DND-41 (cell line): Measurements from ENCODE around the gene HS3ST5.

Experiments
- ATAC-seq: fragments of 200-7000 bp; cut with Tn5 transposase; 3 replicates; pipeline ENCODE4 v1.9.1; 2021; ENCODE audit warnings: low read depth; ENCODE audit not compliant: insufficient read depth
- DNase-seq: peaks from one replicate; pipeline ENCODE4 v3.0.0-alpha.2; 2020
- H2AFZ ChIP-seq: 2 replicates; pipeline ENCODE4 v1.6.0; 2012; ENCODE audit warnings: low read depth, low read length
- H3K27ac ChIP-seq: 2 replicates; pipeline ENCODE4 v1.5.1; 2012; ENCODE audit warnings: low read length, inconsistent platforms
- H3K27me3 ChIP-seq: fragments of 200-600 bp; sonication (generic); 2 replicates; pipeline ENCODE4 v1.6.0; 2012; ENCODE audit warnings: low read length, mild to moderate bottlenecking, inconsistent platforms; ENCODE audit not compliant: insufficient read depth, poor library complexity
- H3K36me3 ChIP-seq: 2 replicates; pipeline ENCODE4 v1.5.1; 2012; ENCODE audit warnings: low read length, inconsistent platforms; ENCODE audit not compliant: insufficient read depth
- H3K4me1 ChIP-seq: 2 replicates; pipeline ENCODE4 v1.5.1; 2012; ENCODE audit warnings: mild to moderate bottlenecking, low read length; ENCODE audit not compliant: insufficient read depth
- H3K4me2 ChIP-seq: 2 replicates; pipeline ENCODE4 v1.6.0; 2012; ENCODE audit warnings: mild to moderate bottlenecking, moderate library complexity, low read length, inconsistent platforms; ENCODE audit not compliant: insufficient read depth
- H3K4me3 ChIP-seq, 2 experiments: fragments of 200-600 bp in 1 of 2; shearing (Covaris generic) in 1 of 2; 2 replicates each; pipeline ENCODE4 v1.5.1; 2012 to 2016; ENCODE audit warnings: inconsistent platforms in 2 of 2, low read length in 2 of 2, mild to moderate bottlenecking in 2 of 2, low read depth in 1 of 2, moderate library complexity in 1 of 2
- H3K79me2 ChIP-seq: 2 replicates; pipeline ENCODE4 v1.6.0; 2012; ENCODE audit warnings: low read length, inconsistent platforms; ENCODE audit not compliant: insufficient read depth
- H3K9ac ChIP-seq: 2 replicates; pipeline ENCODE4 v1.6.0; 2012; ENCODE audit warnings: low read depth, mild to moderate bottlenecking, inconsistent platforms, low read length, moderate library complexity
- H3K9me3 ChIP-seq: 2 replicates; pipeline ENCODE4 v1.5.1; 2012; ENCODE audit warnings: low read length, moderate library complexity, mild to moderate bottlenecking, inconsistent platforms; ENCODE audit not compliant: insufficient read depth, severe bottlenecking
- H4K20me1 ChIP-seq: 2 replicates; pipeline ENCODE4 v1.6.0; 2012; ENCODE audit warnings: low read length; ENCODE audit not compliant: insufficient read depth
- EZH2 ChIP-seq: IDR thresholded peaks from 3 replicates; pipeline ENCODE4 v1.6.1; 2012; ENCODE audit warnings: borderline replicate concordance, low read depth, mild to moderate bottlenecking, moderate library complexity, low read length, inconsistent platforms; ENCODE audit not compliant: severe bottlenecking
- TF ChIP-seq, protein P1 (sequence below): IDR thresholded peaks from 2 replicates; pipeline ENCODE4 v1.5.1; 2012; ENCODE audit warnings: borderline replicate concordance, low read length, moderate library complexity, mild to moderate bottlenecking; ENCODE audit not compliant: poor library complexity, severe bottlenecking; ENCODE audit errors: extremely low read depth

HS3ST5 gene

DNA sequence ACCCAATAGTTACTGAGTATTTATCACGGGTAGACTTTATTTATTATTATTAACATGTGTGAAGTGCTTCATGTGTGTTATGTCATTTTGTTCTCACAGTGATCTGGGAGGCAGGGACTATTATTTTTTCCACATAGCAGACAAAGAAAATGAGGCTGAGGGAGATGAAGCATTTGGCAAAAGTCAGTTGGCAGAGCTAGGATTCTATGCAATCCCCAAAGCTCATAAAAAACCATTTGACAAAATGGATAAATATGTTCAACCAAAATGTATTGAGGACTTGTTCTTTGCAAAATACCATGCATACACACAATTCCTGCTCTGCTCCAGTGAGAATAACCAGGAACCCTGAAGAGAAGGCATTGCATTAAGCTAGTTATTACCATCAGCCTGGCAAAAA, 184.4 kb downstream of the HS3ST5 start:
- no peak for ATAC-seq
- no peaks in the 10 kb centered on the region for H3K4me1 ChIP-seq

DNA sequence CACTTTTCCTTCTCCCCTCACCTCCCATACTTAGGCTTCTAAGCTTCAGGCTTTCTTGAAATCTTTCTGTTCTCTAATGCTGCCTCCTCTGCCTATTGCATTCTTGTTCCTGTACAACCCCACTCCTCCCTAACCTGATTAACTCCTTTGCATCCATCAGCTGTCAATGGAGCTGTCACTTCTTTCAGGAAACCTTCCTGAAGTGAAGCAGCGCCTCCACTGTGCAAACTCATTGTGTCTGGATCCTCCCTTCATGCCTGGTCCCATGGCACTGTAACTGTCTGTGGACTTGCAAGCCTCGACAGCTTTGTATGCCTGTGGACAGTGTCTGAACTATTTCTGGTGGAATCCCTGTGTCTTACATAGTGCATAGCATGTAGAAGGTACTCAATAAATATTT, 185.0 kb downstream of the HS3ST5 start:
- no peak for TF ChIP-seq EZH2
- TF ChIP-seq, protein P1, sequence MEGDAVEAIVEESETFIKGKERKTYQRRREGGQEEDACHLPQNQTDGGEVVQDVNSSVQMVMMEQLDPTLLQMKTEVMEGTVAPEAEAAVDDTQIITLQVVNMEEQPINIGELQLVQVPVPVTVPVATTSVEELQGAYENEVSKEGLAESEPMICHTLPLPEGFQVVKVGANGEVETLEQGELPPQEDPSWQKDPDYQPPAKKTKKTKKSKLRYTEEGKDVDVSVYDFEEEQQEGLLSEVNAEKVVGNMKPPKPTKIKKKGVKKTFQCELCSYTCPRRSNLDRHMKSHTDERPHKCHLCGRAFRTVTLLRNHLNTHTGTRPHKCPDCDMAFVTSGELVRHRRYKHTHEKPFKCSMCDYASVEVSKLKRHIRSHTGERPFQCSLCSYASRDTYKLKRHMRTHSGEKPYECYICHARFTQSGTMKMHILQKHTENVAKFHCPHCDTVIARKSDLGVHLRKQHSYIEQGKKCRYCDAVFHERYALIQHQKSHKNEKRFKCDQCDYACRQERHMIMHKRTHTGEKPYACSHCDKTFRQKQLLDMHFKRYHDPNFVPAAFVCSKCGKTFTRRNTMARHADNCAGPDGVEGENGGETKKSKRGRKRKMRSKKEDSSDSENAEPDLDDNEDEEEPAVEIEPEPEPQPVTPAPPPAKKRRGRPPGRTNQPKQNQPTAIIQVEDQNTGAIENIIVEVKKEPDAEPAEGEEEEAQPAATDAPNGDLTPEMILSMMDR = no peak

More for the DNA sequence above, 184.4 kb downstream of the HS3ST5 start:
- Histone ChIP-seq H3K79me2 (no peaks in the 10 kb centered on the region), H3K27ac (no peak overlapping the region), H3K9me3 (no peaks in the 10 kb centered on the region), H3K4me3 (no peak overlapping the region), H3K4me2 (no peak overlapping the region), H2AFZ (no peak overlapping the region), H3K36me3 (no peaks in the 10 kb centered on the region), H3K27me3 (no peaks in the 10 kb centered on the region), H4K20me1 (no peaks in the 10 kb centered on the region), H3K9ac (no peak overlapping the region)
- DNase-seq = no peak
- TF ChIP-seq, protein P1 = no peak
- TF ChIP-seq EZH2 = no peak

DNA sequence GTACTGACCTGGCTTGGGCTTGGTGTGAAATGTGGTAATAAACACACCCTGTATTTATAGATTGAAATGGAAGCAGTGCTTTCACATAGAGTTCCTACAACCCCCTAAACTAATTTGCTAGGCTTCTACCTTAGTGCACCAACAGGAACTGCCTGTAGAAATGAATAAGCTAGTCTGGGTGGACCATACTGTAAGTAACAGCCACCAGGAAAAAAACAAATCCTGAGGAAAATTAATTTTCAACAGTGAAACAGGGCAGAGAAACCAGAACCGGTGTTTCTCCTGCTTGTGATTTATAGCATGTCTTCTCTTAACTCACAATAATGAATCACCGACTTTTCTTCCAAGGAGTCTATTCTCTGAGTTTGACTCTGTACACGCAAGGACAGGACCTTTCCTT, 187.1 kb downstream of the HS3ST5 start:
- TF ChIP-seq, protein P1 = no peak
- no peak for TF ChIP-seq EZH2
- H3K27ac ChIP-seq = no peak overlapping the region
- H3K4me1 ChIP-seq = no peaks in the 10 kb centered on the region
- H3K9ac ChIP-seq = no peak overlapping the region
- H4K20me1 ChIP-seq = no peaks in the 10 kb centered on the region
- no peak for ATAC-seq
- no peaks in the 10 kb centered on the region for H3K36me3 ChIP-seq
- H3K4me2 ChIP-seq = no peak overlapping the region
- H2AFZ ChIP-seq = no peak overlapping the region
- H3K27me3 ChIP-seq = no peaks in the 10 kb centered on the region
- no peak overlapping the region for H3K4me3 ChIP-seq
- DNase-seq = no peak
- no peaks in the 10 kb centered on the region for H3K9me3 ChIP-seq
- H3K79me2 ChIP-seq = no peaks in the 10 kb centered on the region

More for the DNA sequence above, 185.0 kb downstream of the HS3ST5 start:
- no peak overlapping the region for H3K9ac ChIP-seq
- no peak overlapping the region for H3K27ac ChIP-seq
- H3K4me1 ChIP-seq = no peaks in the 10 kb centered on the region
- no peaks in the 10 kb centered on the region for H3K36me3 ChIP-seq
- no peak overlapping the region for H2AFZ ChIP-seq
- no peak for ATAC-seq
- H3K79me2 ChIP-seq = no peaks in the 10 kb centered on the region
- H3K9me3 ChIP-seq = no peaks in the 10 kb centered on the region
- H4K20me1 ChIP-seq = no peaks in the 10 kb centered on the region
- no peaks in the 10 kb centered on the region for H3K27me3 ChIP-seq
- no peak overlapping the region for H3K4me2 ChIP-seq
- no peak for DNase-seq
- no peak overlapping the region for H3K4me3 ChIP-seq

DNA sequence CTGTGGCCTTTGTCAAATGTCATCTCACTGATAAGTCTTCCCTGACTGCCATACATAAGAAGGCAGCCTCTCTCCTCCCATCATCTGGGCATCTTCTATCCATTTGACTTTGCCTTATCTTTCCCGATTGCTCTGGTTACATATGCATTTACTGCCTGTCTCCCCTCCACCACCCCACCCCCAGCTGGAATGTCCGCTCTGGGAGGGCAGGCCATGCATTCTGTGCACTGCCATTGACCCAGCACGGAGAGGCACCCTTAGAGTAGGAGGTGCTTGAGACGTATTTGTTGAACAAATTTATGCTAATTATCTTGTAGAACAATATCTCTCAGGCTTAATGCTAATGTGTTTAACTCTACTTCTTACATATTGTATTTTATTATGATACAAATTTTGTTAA, 188.0 kb downstream of the HS3ST5 start:
- no peak overlapping the region for H2AFZ ChIP-seq
- no peak for DNase-seq
- H3K4me2 ChIP-seq = no peak overlapping the region
- ATAC-seq = no peak
- no peaks in the 10 kb centered on the region for H4K20me1 ChIP-seq
- H3K9me3 ChIP-seq = no peaks in the 10 kb centered on the region
- no peaks in the 10 kb centered on the region for H3K27me3 ChIP-seq
- no peaks in the 10 kb centered on the region for H3K4me1 ChIP-seq
- TF ChIP-seq, protein P1 = no peak
- TF ChIP-seq EZH2 = no peak
- no peak overlapping the region for H3K4me3 ChIP-seq
- no peaks in the 10 kb centered on the region for H3K36me3 ChIP-seq
- no peak overlapping the region for H3K27ac ChIP-seq
- H3K9ac ChIP-seq = no peak overlapping the region
- no peaks in the 10 kb centered on the region for H3K79me2 ChIP-seq
